AG09319 (cell line): ENCODE results near the gene ZNF646.
A peak's percentile ranks its signal among the peaks of the same experiment; 100 is the strongest.
"Not testable (repeated sequence)": the region's sequence is repeated elsewhere in the genome, so short reads cannot be mapped to it uniquely, and the experiment has no call there.

Experiments used
- DNase-seq: peaks from one replicate; pipeline ENCODE4 v3.0.0-alpha.2; 2010; ENCODE audit warnings: low read depth; ENCODE audit errors: extremely low read depth
- TF ChIP-seq, protein P1 (sequence below): IDR thresholded peaks from 2 replicates; pipeline ENCODE4 v1.5.1; 2011; ENCODE audit warnings: low read depth, mild to moderate bottlenecking, inconsistent platforms, low read length, moderate library complexity

ZNF646 gene

DNA sequence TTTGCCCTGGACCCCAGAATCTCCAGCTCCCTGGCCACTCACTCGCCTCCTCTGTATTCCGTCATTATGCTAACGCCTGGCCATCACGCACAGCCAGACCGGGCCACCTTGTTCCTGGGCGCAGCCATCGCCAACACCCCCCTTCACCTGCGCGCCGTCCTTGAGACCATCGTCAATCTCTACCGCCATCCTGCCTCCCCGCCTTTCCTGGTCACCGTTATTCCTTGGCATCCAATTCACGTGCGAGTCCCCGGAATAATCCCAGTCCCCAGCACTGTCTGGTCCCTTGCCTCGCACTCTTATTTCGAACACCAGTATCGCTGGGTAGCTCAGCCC lies 19.8 kb downstream of the ZNF646 start:
- no peak for DNase-seq
- TF ChIP-seq, protein P1, sequence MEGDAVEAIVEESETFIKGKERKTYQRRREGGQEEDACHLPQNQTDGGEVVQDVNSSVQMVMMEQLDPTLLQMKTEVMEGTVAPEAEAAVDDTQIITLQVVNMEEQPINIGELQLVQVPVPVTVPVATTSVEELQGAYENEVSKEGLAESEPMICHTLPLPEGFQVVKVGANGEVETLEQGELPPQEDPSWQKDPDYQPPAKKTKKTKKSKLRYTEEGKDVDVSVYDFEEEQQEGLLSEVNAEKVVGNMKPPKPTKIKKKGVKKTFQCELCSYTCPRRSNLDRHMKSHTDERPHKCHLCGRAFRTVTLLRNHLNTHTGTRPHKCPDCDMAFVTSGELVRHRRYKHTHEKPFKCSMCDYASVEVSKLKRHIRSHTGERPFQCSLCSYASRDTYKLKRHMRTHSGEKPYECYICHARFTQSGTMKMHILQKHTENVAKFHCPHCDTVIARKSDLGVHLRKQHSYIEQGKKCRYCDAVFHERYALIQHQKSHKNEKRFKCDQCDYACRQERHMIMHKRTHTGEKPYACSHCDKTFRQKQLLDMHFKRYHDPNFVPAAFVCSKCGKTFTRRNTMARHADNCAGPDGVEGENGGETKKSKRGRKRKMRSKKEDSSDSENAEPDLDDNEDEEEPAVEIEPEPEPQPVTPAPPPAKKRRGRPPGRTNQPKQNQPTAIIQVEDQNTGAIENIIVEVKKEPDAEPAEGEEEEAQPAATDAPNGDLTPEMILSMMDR = no peak

- peak; percentile 92 for DNase-seq
- TF ChIP-seq, protein P1 = no peak
These were observed 20.4 kb downstream of the ZNF646 start, which contains the start of gene VKORC1 for GRCh38 chr16:31094424-31095120. Gene VKORC1, minus strand, starts transcription at chr16:31094797. Its CDS starts 68 bp downstream, at chr16:31094729.

DNA sequence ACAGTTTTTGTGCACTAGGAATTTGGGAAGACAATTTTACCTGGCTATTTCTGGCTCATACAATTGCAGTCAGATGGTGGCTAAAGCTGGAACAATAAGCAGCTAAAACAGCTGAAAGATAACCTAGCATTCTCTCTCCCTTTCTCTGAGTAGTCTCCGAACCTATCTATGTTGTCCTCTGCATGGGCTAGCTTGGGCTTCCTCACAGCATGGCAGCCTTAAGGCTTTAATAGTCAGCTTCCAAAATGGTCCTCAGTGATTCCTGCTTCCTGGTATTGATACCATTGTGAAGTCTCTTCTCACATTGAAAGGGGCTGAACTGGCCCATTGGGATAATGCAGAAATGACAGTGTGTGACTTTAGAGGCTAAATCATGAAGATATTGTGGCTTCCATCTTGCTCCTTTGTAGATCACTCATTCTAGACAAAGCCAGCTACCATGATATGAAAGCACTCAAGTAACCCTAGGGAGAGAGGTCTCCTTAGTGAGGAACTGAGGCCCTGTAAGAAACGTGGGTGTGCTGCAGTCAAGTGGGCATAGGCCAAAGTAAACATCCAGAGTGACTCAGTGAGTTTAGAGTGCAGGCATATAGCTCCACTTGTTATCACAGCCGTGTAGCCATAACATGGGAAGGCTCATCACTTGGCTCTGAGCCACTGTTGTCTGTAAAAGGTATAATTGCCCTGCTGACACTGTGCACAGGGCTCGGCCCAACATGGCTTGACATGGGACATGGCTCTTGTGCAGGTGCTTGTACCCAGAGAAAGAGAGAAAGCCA lies 25.8 kb downstream of the ZNF646 start:
- TF ChIP-seq, protein P1 = no peak
- DNase-seq = no peak

DNA sequence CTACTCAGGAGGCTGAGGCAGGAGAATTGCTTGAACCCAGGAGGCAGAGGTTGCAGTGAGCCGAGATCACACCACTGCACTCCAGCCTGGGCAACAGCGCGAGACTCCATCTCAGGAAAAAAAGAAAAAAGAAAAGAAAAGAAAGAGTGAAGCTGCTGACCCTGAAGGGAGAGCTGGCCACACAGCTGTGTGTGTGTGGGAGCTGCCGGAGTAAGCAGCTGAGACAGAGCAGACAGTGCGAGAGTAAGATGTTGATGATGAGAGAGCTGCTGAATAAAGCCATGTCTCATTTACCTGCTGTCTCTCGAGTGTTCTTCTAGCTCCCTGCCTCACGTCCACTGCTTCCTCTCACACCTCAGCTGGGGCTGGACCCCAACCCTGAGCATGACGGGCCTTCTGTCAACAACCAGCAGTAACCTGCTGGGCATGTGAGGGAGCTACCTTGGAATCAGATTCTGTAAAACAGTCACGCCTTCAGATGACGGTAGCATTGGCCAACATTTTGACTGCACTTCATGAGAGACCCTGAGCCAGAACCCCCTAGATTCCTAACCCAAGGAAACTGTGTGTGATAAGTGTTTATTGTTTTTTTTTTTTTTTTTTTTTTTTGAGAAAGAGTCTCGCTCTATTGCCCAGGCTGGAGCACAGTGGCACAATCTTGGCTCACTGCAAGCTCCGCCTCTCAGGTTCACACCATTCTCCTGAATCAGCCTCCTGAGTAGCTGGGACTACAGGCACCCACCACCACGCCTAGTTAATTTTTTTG lies 26.8 kb downstream of the ZNF646 start:
- DNase-seq = not testable (repeated sequence)

DNA sequence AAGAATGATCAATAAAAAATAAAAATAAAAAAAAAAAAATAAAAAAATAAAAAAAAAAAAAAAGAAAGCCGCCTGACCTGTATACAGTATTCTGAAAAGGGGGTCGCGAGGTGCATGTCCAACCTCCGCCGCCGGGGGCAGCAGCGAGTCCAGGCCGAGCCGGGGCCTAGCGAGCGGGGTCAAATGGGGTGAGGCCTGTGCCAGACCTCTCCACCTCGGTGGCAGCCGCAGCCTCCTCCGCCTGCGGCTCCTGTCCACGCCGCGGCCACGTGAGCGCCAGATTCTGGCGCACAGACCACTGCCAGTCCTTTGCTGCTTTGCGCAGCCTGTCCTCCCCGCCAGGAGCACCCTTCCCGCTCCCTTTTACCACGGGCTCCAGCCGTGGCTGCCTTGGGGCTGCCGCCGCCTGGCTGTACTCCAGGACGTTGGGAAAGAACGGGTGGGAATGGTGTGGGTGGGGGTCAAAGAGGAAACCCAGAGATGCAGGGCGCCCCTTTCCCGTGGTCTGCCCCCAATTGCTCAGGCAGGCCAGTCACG lies 31.5 kb downstream of the ZNF646 start:
- DNase-seq = peak; percentile 27
- TF ChIP-seq, protein P1 = peak; percentile 77

DNA sequence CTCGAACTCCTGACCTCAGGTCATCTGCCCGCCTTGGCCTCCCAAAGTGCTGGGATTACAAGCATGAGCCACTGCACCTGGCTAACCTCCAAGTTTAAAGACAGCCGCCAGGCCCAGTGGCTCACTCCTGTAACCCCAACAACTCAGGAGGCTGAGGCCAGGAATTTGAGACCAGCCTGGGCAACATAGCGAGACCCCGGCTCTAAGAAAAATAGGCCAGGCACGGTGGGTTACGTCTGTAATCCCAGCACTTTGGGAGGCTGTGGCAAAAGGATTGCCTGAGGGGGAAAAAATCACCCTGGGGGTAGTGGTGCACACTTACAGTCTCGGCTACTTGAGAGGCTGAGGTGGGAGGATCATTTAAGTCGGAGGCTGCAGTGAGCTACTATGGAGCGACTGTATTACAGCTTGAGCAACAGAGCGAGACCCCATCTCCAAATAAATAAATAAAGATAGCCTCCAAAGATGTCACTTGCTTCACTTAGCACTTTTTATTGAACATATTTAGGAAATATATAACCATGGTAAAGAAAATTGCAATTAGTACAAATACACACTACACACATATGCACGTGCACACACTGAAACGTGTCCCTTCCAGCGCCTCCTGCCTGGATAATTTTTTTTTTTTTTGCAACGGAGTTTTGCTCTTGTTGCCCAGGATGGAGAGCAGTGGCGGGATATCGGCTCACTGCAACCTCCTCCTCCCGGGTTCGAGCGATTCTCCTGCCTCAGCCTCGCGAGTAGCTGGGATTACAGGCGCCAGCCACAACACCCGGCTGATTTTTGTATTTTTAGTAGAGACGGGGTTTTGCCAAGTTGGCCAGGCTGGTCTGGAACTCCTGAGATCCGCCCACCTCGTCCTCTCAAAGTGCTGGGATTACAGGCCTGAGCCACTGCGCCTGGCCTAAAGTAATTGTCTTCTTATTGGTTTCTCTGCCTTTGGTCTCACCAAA lies 32.6 kb downstream of the ZNF646 start:
- no peak for DNase-seq
- TF ChIP-seq, protein P1 = no peak

GRCh38 chr16:31107465-31107867 lies 33.2 kb downstream of the ZNF646 start:
- TF ChIP-seq, protein P1 = no peak
- DNase-seq = no peak
